ENCODE data around the gene LGI2. TPM values are rescaled to one million over a fixed set of nuclear protein-coding genes. Genes with fewer than 3 reads are reported as not detected.

Gene LGI2
- total RNA-seq (0.60 and 3.6 TPM in 2 replicates), polyA plus RNA-seq (0.89 and 1.7 TPM in 2 replicates)

DNA sequence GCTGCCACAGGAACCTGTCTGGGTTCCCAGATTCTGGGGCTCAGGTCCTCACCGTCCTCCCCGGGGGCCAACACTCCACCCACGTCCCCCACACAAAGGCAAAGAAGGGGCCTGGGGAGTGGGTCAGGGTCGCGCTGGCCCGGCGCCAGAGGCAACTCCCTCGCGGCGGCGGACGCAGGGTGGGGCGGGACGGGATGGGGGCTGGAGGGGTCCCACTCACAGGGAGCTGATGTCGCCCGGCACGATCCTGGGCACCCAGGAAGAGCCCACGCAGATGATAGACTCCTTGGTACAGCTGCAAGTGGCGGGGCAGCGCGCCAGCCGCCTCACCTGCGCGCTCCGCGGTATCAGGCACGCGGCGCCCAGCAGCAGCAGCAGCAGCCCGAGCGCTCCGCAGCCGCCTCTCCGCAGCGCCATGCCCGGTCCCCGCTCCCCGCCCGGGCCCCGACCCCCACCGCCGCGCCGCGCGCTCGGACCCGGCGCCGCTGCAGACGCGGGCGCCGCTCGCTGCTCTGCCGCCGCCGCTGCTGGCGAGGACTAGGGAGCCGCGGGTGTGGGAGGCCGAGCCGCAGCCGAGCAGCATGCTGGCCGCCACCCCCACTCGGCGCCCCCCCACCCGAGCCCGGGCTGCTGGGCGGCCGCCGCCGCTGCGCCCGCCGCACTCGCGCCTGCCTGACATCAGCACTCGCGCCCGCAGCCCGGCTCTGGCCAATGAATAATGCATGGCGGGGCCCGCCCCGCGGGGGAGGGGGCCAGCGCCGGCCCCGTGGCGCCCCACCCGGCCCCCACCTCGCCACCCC is at the start of gene LGI2:
Gene LGI2 (minus strand): TSS at position 670 of the 800 bp plus-strand sequence. CDS start 253 bp downstream, at position 417.
- Histone ChIP-seq H3K4me1 (ENCODE audit: insufficient read depth) (peaks cover 11% of the 10 kb centered on the region), H3K27ac (no peak within 1 kb of the TSS), H3K36me3 (replicated peaks; ENCODE audit: insufficient read depth, low read depth) (no peaks in the 10 kb centered on the region), H3K9me3 (ENCODE audit: low read depth) (no peaks in the 10 kb centered on the region), H3K9me2 (replicated peaks; ENCODE audit: insufficient read depth) (no peaks in the 10 kb centered on the region), H3K27me3 (peaks cover 58% of the 10 kb centered on the region), H2AFZ (peak within 1 kb of the TSS; percentile 56), H3K4me2 (peak within 1 kb of the TSS; percentile 98), H4K20me1 (ENCODE audit: insufficient read depth, poor library complexity, severe bottlenecking) (no peaks in the 10 kb centered on the region), H3K79me2 (no peaks in the 10 kb centered on the region), H3K4me3 (peak within 1 kb of the TSS; percentile 45)
- DNase-seq (ENCODE audit: low spot score), result peak; percentile 73
- WGBS (ENCODE audit: low lambda C conversion rate, missing lambda C conversion rate), result 2% methylated on average over 30 of the region's 92 CpGs
- no peak for TF ChIP-seq EZH2phosphoT487 (IDR thresholded peaks at IDR 0.05; ENCODE audit: low read depth, severe bottlenecking, unreplicated experiment)
- TF ChIP-seq EZH2 (IDR thresholded peaks at IDR 0.05; ENCODE audit: borderline replicate concordance), result no peak
- TF ChIP-seq CTCF (IDR thresholded peaks at IDR 0.05; ENCODE audit: poor library complexity), result no peak

GRCh38 chr4:25078523-25078922 is 47.8 kb upstream of the LGI2 start:
- Histone ChIP-seq H3K4me1 (ENCODE audit: insufficient read depth) (no peaks in the 10 kb centered on the region), H3K9me2 (replicated peaks; ENCODE audit: insufficient read depth) (no peaks in the 10 kb centered on the region), H4K20me1 (ENCODE audit: insufficient read depth, poor library complexity, severe bottlenecking) (no peaks in the 10 kb centered on the region), H2AFZ (no peak overlapping the region), H3K4me3 (no peak overlapping the region), H3K27me3 (no peaks in the 10 kb centered on the region), H3K27ac (no peak overlapping the region), H3K79me2 (no peaks in the 10 kb centered on the region), H3K36me3 (replicated peaks; ENCODE audit: insufficient read depth, low read depth) (no peaks in the 10 kb centered on the region), H3K9me3 (ENCODE audit: low read depth) (no peaks in the 10 kb centered on the region), H3K4me2 (no peak overlapping the region)
- TF ChIP-seq EZH2phosphoT487 (IDR thresholded peaks at IDR 0.05; ENCODE audit: low read depth, severe bottlenecking, unreplicated experiment), result no peak
- TF ChIP-seq EZH2 (IDR thresholded peaks at IDR 0.05; ENCODE audit: borderline replicate concordance), result no peak
- TF ChIP-seq CTCF (IDR thresholded peaks at IDR 0.05; ENCODE audit: poor library complexity), result no peak
- WGBS (ENCODE audit: low lambda C conversion rate, missing lambda C conversion rate), result 85% methylated on average over 4 of the region's 4 CpGs
- no peak for DNase-seq (ENCODE audit: low spot score)

DNA sequence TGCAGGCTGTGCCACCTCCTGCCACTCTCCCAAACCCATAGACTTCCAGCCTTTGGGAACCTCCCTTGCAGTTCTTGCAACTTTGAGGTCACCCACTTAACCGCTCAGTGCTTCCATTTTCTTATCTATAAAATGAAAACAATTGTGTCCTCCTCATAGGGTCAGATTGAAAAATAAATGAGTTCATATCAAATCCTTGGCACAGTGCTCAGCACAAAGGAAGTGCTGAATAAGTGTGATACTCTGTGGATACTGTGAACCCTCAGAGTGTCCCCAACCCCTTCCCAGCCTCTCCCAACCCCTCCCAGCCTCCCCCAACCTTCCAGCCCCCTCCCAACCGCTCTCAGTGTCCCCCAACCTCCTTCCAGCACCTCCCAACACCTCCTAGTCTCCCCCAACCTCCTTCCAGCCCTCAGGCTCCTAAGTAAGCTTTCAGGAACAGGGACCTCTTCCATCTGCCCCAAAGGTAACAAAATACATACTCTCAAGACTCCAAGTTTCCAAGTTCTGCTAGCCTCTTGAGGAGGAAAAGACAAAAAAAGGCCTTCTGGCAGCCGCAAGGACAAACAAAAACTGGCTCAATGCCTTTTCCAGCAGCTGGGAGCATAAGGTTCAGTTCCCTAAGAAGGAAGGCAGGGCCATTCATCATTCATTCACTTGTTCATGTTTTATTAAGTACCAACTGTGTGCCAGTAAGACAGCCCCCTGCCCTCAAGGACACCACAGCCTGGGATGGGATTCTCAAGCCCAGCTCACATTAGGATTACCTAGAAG is 46.1 kb upstream of the LGI2 start:
- Histone ChIP-seq H3K9me2 (replicated peaks; ENCODE audit: insufficient read depth) (no peaks in the 10 kb centered on the region), H3K4me3 (no peak overlapping the region), H4K20me1 (ENCODE audit: insufficient read depth, poor library complexity, severe bottlenecking) (no peaks in the 10 kb centered on the region), H3K4me1 (ENCODE audit: insufficient read depth) (no peaks in the 10 kb centered on the region), H2AFZ (no peak overlapping the region), H3K79me2 (no peaks in the 10 kb centered on the region), H3K27me3 (no peaks in the 10 kb centered on the region), H3K9me3 (ENCODE audit: low read depth) (no peaks in the 10 kb centered on the region), H3K36me3 (replicated peaks; ENCODE audit: insufficient read depth, low read depth) (no peaks in the 10 kb centered on the region), H3K27ac (no peak overlapping the region), H3K4me2 (no peak overlapping the region)
- no peak for DNase-seq (ENCODE audit: low spot score)
- TF ChIP-seq EZH2 (IDR thresholded peaks at IDR 0.05; ENCODE audit: borderline replicate concordance), result no peak
- TF ChIP-seq EZH2phosphoT487 (IDR thresholded peaks at IDR 0.05; ENCODE audit: low read depth, severe bottlenecking, unreplicated experiment), result no peak
- TF ChIP-seq CTCF (IDR thresholded peaks at IDR 0.05; ENCODE audit: poor library complexity), result no peak
- WGBS (ENCODE audit: low lambda C conversion rate, missing lambda C conversion rate), result 97% methylated on average over 3 of the region's 3 CpGs
